Measurements from ENCODE around the gene EEPD1.

DNA sequence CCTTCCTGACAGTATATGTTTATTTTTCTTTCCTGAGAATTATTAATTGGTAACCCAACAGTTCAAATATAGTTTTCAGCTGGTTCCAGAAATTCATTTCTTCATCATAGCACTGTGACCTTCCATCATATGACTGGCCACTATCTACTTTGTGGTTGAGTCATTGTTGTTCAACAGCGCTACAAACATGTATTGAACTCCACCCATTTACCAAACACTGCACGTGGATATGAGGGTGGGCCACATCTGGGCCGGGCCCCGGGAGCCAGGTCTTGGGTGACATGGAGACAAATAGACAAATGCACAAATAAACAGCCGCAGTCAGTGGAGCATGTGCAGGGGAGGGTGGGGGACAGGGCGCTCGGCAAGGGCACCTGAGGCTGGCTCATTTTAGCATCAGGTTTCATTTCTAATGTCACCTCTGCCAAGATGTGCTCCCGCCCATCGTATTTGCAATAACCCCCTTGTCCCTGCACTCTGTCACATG lies 24.0 kb upstream of the EEPD1 start:
- TF ChIP-seq, protein P1, sequence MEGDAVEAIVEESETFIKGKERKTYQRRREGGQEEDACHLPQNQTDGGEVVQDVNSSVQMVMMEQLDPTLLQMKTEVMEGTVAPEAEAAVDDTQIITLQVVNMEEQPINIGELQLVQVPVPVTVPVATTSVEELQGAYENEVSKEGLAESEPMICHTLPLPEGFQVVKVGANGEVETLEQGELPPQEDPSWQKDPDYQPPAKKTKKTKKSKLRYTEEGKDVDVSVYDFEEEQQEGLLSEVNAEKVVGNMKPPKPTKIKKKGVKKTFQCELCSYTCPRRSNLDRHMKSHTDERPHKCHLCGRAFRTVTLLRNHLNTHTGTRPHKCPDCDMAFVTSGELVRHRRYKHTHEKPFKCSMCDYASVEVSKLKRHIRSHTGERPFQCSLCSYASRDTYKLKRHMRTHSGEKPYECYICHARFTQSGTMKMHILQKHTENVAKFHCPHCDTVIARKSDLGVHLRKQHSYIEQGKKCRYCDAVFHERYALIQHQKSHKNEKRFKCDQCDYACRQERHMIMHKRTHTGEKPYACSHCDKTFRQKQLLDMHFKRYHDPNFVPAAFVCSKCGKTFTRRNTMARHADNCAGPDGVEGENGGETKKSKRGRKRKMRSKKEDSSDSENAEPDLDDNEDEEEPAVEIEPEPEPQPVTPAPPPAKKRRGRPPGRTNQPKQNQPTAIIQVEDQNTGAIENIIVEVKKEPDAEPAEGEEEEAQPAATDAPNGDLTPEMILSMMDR (IDR thresholded peaks at IDR 0.05) = no peak
- TF ChIP-seq EZH2phosphoT487 (IDR thresholded peaks at IDR 0.05) = no peak

Data from neural progenitor cell (in vitro differentiated cells).